ENCODE data around the gene USP32.

USP32 gene

DNA sequence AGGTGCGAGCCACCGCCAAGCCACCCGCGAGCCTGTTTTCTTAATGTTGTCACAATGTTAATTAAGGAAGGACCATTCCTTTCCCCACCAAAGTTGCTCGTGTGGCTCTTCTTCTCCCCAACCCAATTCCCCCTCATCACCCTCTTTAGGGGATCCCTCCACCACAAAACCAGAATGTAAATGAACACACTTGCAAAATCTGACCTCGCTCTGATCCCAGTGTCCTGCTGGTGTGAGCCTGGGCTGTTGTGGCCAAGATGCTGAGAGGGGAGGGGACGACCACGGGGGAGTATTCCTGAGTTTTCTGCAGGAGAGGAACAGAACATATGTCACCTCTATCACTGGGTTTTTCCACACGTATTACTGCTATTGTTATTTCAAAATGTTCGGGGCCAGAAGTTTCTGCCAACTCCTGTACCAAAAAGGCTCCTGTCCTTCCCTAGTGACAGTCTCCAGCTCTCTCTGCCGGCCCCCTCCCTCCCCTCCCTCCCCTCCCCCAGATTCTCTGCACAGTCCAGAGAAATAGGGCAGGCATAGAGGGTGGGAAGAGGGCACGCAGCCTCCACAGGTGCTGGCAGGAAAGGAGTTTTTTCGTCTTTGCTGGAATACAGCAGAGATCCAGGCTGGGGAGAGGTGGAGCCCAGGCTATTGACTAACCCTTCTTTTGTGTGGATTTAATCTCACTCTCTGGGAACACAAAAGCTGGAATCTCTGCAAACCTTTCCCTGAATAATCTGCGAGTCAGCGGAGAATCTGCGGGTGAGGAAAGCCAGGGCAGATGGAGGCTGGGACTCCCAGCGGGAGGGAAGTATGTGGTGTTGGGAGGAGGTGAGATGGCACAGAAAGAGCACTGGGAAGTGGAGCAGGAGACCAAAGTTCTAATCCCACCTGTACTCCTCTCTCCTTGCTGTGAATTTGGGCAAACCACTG is 246.7 kb downstream of the USP32 start:
- DNase-seq (ENCODE audit: low read depth, low spot score), result no peak

DNA sequence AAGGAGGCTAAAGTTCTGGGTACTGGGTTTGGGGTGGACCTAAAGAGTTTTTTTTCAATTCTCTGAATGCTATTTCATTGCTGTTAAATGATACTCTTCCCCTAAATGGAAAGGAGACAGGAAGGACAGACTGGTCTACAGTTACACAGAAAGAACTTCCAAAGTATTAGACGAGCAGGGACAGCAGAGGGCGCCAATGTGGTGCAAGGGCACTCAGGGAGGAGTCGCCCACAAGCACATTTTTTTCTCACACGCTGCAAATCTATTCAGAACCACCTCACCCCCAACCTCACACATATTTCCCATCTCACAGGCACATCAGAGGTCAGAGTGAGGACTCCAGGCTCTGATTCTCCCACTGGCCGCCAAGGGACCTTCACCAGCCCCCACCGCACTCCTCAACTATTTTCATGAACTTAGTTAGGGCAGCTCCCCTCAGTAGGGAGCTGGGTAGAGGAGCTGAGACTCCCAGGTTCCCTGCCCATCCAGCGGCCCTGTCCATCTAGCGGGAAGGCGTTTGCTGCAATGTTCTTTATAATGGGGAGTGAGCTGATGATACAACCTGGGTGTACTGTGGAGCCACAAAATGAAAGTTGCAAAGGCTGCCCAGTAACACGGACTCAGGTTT is 248.9 kb downstream of the USP32 start:
- peak overlapping the region; percentile 58 for H3K27ac ChIP-seq
- no peak for DNase-seq (ENCODE audit: low read depth, low spot score)

More for the DNA sequence above, 246.7 kb downstream of the USP32 start:
- no peak overlapping the region for H3K27ac ChIP-seq

DNA sequence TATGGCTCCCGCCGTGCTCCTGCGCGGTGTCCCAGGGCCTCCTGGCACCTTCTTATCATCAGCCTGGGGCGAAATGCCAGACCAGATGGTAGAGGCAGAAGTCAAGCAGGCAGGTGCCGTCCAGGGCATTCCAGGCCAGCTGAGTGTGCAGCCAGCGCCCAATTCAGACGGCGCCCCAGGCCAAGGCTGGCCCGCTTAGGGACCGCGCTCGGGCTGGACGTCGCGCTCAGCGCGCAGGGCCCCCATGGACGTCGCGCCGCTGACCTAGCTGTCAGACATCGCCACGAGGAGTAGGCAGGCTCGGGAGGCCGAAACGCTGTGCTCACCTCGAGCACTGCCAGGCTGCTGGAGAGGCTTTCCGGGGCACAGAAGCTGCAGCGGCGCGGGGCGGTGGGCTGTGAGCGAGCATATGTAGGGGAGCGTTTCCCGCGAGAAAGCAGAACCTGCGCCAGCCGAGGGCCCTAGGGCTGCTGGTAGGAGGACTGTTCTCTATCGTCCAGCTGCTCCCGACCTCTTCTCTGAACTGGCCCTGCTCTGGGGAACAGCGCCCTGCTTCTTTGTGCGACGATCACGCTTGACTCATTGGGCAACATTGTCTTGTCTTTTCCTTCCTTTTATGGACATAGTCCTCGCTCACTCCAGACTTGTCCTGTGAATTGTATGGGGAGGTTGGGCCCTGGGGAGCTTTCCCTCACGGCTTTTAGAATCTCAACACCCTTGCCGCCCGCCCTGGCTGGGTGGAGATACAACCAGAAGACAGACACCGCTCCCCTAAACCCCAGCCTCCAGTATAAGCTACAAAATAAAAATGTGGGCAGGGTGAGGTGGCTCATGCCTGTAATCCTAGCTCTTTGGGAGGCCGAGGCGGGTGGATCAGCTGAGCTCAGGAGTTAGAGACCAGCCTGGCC is 250.6 kb downstream of the USP32 start:
- H3K27ac ChIP-seq, result peak overlapping the region; percentile 58
- no peak for DNase-seq (ENCODE audit: low read depth, low spot score)

DNA sequence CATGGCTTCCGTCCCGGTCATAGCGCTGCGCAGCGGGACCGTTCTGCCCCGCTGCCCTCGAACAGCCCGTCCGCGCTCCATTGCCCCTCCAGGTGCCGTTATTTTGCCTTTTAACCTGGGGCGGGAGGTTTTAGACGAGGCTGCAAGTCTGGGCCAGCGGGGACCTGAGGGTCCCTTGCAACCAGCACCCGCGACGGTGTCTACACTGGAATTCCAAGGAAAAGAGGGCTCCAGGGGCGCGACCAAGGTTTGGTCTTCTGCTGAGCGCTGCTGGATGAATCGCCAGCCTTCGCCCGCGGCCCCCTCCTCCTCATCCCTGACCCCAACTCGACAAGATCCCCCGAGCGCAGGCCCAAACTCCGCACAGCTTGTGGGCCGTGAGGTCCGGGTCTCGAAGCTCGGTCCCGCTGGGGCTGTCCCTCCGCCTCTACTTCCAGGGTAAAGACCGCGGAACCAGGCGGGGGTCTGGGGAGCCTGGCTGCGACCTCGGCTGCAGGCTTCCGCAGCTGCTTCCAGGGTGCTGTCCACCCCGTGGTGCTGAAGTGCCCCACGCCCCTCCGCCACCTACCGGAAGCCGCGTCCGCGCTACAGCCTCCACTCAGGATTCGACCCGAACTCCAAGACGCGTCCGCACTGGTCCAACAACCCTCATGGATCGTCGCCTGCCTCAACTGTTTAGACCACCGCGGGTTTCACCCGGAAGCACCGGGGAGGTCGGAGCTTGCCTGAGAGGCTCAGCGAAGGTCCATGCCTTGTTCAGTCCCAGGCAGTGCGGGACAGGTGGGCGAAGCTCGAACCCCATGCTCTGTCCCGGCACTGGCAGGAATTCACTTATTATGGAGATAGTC is 252.3 kb downstream of the USP32 start:
- no peak for DNase-seq (ENCODE audit: low read depth, low spot score)

DNA sequence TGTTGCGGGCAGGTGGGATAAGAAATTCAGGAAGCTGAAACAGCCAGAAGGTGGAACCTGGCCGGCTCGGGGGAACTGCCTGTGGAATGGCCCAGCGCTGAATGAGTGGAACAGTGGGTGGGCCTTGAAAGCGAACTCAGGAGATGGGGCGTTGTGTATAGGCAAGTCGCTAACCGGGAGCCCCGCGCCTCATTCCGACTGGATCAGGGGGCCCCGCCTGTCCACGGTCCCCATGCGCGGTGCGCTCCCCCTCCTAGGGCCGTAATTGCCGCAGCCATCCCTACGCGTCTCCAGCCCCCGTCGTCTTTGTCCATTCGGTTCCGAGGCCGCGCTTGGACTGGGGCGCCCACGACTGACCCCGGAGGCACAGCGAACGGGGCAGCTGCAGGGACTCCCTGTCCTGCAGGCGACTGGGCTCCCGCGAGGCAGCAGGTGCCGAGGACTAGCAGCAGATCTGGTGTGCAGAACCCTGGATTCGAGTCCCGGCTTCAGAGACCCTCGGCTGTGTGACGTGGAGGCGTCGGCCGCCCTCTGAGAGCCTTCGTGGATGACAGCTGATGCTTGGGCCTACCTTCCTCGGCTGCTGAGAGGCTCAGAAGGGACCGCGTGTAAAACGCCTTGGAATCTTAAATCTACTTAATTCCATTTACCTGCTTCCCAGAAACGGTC is 253.0 kb downstream of the USP32 start:
- no peak overlapping the region for H3K27ac ChIP-seq
- DNase-seq (ENCODE audit: low read depth, low spot score), result no peak

More for the DNA sequence above, 252.3 kb downstream of the USP32 start:
- no peak overlapping the region for H3K27ac ChIP-seq

DNA sequence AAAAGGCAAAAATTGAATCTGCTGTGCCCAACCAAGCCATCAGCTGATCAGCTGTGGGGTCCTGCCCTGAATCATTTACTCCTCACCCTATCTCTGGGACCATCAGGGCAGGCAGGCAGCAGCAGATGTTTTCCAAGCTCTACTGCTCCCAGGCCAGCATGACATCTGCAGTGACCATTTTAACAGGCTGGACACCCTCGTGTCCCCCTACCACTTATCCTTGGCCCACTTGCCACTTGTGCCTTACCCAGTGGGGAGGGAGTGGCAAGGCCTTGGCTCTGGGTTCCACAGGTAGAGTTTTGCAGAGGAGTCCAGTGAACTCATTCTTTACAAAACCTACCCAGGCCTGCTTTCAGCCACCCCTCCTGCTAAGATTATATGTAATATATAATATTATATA is 254.2 kb downstream of the USP32 start:
- DNase-seq (ENCODE audit: low read depth, low spot score), result no peak
- H3K27ac ChIP-seq, result no peak overlapping the region

DNA sequence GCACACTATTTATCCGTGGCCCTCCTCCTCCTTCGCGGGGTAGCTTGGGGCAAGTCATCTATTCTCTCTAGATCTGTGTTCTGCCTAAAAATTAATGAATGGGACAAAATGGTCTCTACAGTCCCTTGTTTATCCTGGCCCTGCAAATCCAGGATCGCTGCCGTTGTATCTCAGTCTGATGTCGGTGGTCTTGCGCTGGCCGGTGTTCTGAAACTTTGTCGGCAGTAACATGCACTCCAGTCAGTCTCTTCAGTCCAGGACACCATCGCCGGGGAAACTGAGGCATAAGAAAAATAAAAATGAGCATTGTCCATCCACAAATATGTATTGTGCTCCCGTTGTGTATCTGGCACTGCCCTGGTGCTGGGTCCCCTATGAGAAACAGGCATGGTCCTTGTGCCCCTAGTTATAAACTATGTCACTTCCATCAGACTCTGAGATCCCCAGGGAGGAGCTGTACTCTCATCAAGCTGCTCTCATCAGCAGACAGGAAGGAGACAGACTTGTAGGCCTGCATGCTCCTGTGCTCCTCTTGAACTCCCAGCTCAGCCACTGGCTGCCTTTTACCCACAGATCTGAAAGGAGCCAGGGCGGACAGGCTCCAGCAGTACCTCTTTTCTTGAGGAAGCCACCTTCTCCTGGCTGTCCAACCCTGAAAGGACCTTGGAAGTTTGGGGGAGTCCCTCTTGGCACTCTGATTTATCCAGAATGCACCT is 255.8 kb downstream of the USP32 start:
- H3K27ac ChIP-seq, result no peak overlapping the region
- DNase-seq (ENCODE audit: low read depth, low spot score), result no peak

DNA sequence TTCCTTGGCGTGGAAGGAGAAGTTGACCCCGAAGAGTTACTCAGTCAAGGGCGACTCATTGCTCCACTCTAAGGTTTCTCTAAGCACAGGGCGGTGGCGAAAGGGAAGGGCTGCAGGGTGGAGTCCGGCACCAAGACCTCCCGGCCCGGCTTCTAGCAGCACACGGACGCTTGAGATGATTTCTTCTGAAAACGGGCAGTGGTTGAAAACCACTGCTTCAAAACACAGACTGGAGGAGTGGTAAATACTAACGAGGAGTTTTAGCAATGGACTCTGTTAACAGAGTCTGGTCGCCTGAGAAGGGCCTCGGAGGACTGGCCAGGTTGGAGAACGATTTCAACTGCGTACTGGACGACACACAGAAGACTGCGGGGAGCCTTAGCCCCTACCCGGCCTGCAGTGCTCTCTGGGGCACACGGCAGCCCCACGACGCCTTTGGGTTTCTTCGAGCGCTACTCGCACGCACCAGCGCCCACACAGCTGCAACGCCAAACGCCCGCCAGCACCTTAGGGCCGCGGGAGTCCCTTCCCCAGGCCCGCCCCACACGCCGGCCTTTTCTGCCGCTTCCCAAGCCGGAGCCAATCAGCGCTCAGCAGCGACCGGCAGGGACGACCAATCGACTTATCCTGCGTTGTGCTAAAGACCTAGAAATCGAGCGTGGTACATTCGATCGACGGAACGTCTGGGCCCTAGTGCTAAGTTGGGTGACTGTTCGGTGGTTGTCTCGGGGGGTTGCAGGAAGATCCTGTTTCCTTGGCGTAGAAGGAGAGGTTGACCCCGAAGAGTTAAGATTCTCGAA is 256.6 kb downstream of the USP32 start:
- peak overlapping the region; percentile 15 for H3K27ac ChIP-seq
- DNase-seq (ENCODE audit: low read depth, low spot score), result peak; percentile 66

DNA sequence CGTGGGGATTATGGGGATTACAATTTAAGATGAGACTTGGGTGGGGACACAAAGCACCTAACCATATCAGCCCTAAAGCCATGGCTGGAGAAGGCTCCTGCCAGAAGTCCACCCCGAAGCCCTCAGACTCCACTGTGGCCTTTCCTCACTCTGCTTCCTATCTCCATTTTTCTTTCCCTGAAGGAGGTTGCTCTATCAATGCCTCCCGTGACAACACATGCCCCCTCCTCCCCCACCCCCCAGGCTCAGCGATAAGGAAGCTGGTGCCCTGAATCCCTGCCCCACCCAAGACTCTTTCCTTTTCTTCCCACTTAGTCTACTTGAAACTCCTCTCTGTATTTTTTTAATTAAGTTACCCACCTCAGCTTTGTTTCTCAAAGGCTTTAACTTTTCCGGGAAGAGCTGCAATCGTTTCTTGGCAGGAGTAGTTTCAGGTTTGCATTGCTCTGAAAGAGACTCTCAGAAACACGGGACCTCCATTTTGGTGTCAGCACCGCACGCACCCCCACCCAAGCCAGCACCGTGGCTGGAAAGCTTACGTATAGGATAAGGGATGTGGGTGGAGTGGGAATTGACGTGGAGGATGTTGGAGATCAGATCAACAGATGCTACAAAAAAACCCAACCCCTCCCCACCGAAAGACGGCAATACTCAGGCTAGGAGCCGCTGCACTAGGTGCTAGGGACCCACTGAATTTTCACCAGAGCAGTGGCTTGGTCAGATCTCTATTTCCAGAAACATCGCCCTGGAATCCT is 257.4 kb downstream of the USP32 start:
- no peak for DNase-seq (ENCODE audit: low read depth, low spot score)
- H3K27ac ChIP-seq, result peak overlapping the region; percentile 15

DNA sequence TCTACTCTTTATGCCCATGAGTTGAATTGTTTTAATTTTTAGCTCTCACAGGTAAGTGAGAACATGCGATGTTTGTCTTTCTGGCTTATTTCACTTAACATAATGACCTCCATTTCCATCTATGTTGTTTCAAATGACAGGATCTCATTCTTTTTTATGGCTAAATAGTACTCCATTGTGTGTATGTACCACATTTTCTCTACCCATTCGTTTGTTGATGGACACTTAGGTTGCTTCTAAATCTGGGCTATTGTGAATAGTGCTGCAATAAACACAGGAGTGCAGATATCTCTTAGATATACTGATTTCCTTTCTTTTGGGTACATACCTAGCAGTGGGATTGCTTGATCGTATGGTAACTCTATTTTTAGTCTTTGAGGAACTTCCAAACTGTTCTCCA is 261.5 kb downstream of the USP32 start:
- H3K27ac ChIP-seq, result no peak overlapping the region
- no peak for DNase-seq (ENCODE audit: low read depth, low spot score)

DNA sequence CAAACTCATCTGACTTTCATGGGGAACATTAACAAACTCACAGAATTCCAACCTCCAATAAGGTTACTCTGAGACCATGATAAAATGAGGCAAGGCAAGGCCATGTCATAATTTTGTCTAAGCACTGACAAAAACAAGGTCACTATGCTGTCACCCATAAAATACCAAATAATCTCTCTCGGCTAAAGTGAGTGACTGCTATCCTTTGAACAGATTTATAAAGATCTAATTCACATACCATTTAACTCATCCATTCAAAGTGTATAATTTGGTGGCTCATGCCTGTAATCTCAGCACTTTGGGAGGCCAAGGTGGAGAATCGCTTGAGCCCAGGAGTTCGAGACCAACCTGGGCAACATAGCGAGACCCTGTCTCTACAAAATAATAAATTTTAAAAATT is 262.8 kb downstream of the USP32 start:
- DNase-seq (ENCODE audit: low read depth, low spot score), result no peak
- H3K27ac ChIP-seq, result no peak overlapping the region

All from epithelial cell of prostate (primary cell).